Measurements from ENCODE around the gene DENND1A. TPM values are rescaled to one million over a fixed set of nuclear protein-coding genes. Genes with fewer than 3 reads are reported as not detected.

DENND1A gene
- total RNA-seq, 1 donor = 22.9 TPM

DNA sequence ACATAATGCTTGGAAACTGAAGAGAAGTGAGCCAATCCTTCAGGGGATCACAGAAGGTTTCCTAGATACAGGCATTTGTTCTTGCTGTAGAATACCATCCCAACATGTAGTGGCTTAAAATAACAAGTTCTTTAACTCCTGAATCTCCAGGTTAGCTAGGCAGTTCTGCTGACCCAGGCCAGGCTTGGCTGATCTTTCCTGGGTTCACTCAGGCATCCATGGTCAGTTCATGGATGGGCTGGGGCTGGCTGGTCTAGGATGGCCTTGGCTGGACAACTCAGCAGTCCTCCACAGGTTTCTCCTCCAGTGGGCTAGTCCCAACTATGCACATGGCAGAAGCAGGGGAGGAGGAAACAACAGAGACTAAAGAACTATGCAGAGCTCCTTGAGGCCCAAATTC, 37.4 kb upstream of the DENND1A start:
- TF ChIP-seq, protein P1, sequence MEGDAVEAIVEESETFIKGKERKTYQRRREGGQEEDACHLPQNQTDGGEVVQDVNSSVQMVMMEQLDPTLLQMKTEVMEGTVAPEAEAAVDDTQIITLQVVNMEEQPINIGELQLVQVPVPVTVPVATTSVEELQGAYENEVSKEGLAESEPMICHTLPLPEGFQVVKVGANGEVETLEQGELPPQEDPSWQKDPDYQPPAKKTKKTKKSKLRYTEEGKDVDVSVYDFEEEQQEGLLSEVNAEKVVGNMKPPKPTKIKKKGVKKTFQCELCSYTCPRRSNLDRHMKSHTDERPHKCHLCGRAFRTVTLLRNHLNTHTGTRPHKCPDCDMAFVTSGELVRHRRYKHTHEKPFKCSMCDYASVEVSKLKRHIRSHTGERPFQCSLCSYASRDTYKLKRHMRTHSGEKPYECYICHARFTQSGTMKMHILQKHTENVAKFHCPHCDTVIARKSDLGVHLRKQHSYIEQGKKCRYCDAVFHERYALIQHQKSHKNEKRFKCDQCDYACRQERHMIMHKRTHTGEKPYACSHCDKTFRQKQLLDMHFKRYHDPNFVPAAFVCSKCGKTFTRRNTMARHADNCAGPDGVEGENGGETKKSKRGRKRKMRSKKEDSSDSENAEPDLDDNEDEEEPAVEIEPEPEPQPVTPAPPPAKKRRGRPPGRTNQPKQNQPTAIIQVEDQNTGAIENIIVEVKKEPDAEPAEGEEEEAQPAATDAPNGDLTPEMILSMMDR (IDR thresholded peaks at IDR 0.05; ENCODE audit: insufficient read depth, low read depth, low read length) = no peak

DNA sequence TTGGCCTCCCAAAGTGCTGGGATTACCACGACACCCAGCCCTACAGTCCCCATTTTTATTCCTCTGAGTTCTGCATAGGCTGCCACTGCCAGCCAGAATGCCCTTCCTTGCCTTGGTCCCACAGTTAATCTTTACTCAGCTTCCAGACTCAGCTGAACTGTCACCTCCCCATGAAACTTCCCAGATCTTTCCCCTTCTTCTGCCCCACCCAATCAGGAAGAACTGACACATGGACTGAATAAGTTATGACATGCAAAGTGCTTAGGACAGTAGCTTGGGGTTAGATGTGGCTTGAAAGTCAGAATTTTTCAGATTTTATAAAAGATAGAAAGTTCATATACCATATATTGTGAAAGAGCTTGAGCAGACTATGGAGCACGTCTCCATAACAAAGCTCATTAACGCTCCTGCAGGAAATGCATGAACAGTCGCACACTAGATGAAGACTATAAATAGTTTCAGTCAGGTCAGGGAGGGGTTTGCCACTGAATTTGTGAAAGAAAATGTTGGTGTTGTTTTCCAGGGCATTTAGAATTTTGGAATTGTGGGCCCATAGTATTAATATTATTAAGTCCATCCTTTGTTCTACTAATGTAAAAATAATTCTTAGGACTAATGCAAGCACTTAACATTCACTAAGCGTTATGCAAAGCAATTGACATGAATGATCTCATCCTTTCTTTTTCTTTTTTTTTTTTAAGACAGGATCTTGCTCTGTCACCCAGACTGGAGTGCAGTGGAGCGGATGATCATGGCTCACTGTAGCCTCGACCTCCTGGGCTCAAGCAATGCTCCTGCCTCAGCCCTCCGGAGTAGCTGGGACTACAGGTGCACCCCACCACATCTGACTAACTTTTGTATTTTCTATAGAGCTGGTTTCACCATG, 36.1 kb upstream of the DENND1A start:
- H3K4me3 ChIP-seq (ENCODE audit: low read depth, low read length) = no peak overlapping the region
- no peak for DNase-seq (ENCODE audit: low read depth)
- TF ChIP-seq, protein P1 (IDR thresholded peaks at IDR 0.05; ENCODE audit: insufficient read depth, low read depth, low read length) = no peak

More for the DNA sequence above, 37.4 kb upstream of the DENND1A start:
- no peak for DNase-seq (ENCODE audit: low read depth)
- H3K4me3 ChIP-seq (ENCODE audit: low read depth, low read length) = no peak overlapping the region

DNA sequence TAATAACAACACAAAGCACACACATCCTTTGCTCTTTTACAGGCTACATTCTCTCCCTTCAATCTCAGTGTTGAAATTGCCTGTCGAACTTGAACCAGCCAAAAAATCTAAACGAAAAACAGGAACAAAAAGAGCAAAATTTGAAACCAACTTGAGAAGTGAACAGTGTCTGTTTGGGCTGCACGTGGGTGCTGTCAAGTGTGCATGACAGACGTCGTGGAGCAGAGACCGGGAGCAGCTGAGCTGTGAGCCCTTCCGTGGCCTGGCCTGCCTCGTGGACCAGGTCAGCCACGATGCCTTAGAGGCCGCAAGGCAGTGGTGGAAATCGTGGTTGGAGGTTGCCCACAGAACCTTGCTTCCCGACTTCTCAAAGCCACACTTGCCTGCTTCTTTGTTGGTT, 34.8 kb upstream of the DENND1A start:
- TF ChIP-seq, protein P1 (IDR thresholded peaks at IDR 0.05; ENCODE audit: insufficient read depth, low read depth, low read length) = no peak
- H3K4me3 ChIP-seq (ENCODE audit: low read depth, low read length) = no peak overlapping the region
- no peak for DNase-seq (ENCODE audit: low read depth)

DNA sequence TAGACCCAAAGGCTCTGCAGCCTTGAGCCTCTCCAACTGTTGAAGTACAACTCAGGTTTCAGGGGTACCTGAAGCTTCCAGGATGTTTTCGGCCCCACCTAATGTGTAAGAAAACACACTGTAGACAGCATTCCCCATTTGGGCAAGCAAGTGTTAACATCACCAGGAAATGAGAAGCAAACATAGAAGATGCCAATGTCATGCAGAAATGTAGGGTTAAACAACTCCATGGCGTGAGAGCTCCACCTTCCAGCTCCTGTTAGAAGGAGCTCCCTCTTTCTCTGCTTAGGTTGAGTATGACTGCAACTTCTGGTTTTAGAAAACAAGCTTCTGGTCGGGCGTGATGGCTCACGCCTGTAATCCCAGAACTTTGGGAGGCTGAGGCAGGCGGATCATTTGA, 31.0 kb upstream of the DENND1A start:
- H3K4me3 ChIP-seq (ENCODE audit: low read depth, low read length) = no peak overlapping the region
- no peak for DNase-seq (ENCODE audit: low read depth)
- TF ChIP-seq, protein P1 (IDR thresholded peaks at IDR 0.05; ENCODE audit: insufficient read depth, low read depth, low read length) = no peak

DNA sequence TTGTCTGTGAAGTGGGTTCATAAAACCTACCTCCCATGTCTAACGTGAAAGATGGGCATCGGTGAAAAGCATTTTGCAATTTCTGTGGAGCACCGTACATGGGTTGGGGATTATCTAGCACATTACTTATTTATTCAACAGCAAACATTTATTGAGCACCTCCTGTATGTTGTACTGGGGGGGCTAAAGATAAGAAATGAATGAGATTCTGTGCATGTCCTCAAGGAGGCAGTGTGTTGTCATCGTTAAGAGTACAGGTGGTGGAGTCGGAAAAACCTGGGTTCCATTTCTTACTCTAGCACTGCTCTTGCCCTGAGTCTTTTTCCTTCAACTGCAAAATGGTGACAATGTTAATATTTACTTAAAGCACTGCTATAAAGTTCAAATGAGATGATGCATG, 30.4 kb upstream of the DENND1A start:
- no peak overlapping the region for H3K4me3 ChIP-seq (ENCODE audit: low read depth, low read length)
- no peak for DNase-seq (ENCODE audit: low read depth)
- TF ChIP-seq, protein P1 (IDR thresholded peaks at IDR 0.05; ENCODE audit: insufficient read depth, low read depth, low read length) = peak; percentile 9

DNA sequence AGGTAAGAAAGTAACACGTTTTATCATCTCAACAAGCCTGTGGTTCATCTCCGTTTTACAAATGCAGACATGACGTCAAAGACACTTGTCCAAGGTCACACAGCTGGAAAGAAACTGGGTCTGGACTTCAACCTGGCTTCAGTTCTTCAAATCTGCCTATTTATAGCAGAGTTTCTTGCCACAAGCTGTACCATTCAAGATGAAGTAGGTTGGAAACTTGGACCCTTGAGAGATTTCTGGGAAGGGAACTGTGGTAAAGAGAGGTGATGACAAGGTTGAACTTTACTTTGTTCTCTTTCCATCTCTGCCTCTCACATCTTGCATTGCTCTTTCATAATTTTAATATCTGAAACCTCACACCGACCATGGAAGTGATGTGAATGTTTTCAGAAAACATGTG, 29.9 kb upstream of the DENND1A start:
- no peak for DNase-seq (ENCODE audit: low read depth)
- H3K4me3 ChIP-seq (ENCODE audit: low read depth, low read length) = no peak overlapping the region
- TF ChIP-seq, protein P1 (IDR thresholded peaks at IDR 0.05; ENCODE audit: insufficient read depth, low read depth, low read length) = no peak

Measured in fibroblast of villous mesenchyme (primary cell).